GM23338 (cell line): ENCODE results near the gene EID1. TPM values are rescaled to one million over a fixed set of nuclear protein-coding genes. Genes with fewer than 3 reads are reported as not detected.

Source experiments
- ATAC-seq: fragments of 200-7000 bp; cut with Tn5 transposase; 3 replicates; pipeline ENCODE4 v1.9.1; 2020
- DNase-seq: peaks from one replicate; pipeline ENCODE4 v3.0.0-alpha.2; 2015; ENCODE audit warnings: low spot score
- H2AFZ ChIP-seq: fragments of 200-600 bp; sonication (generic); 2 replicates; pipeline ENCODE4 v1.8.0; 2016; ENCODE audit warnings: antibody characterized with exemption, mild to moderate bottlenecking, moderate library complexity
- H3F3A ChIP-seq: fragments of 200-600 bp; sonication (generic); replicated peaks from 2 replicates; pipeline ENCODE4 v1.8.0; 2017; ENCODE audit warnings: antibody characterized with exemption, mixed run types, low read depth
- H3K27ac ChIP-seq: fragments of 200-600 bp; sonication (generic); 2 replicates; pipeline ENCODE4 v1.6.1; 2016; ENCODE audit warnings: low read depth
- H3K27me3 ChIP-seq: fragments of 200-600 bp; sonication (generic); 2 replicates; pipeline ENCODE4 v1.8.0; 2016; ENCODE audit warnings: mild to moderate bottlenecking, mixed run types, moderate library complexity; ENCODE audit not compliant: insufficient read depth
- H3K36me3 ChIP-seq: fragments of 200-600 bp; sonication (generic); 2 replicates; pipeline ENCODE4 v1.8.0; 2016; ENCODE audit warnings: mild to moderate bottlenecking; ENCODE audit not compliant: insufficient read depth
- H3K4me1 ChIP-seq: fragments of 200-600 bp; sonication (generic); 2 replicates; pipeline ENCODE4 v1.8.0; 2016; ENCODE audit warnings: mild to moderate bottlenecking, moderate library complexity; ENCODE audit not compliant: insufficient read depth
- H3K4me2 ChIP-seq: fragments of 200-600 bp; sonication (generic); 2 replicates; pipeline ENCODE4 v1.7.1; 2017; ENCODE audit warnings: mixed run types
- H3K4me3 ChIP-seq: fragments of 200-600 bp; sonication (generic); 2 replicates; pipeline ENCODE4 v1.6.1; 2016; ENCODE audit warnings: mixed run types
- H3K79me2 ChIP-seq: fragments of 200-600 bp; sonication (generic); replicated peaks from 2 replicates; pipeline ENCODE4 v1.8.0; 2017; ENCODE audit warnings: mild to moderate bottlenecking; ENCODE audit not compliant: insufficient read depth
- H3K9me2 ChIP-seq: fragments of 200-600 bp; sonication (generic); 2 replicates; pipeline ENCODE4 v1.8.0; 2017; ENCODE audit not compliant: insufficient read depth
- H4K20me1 ChIP-seq: fragments of 200-600 bp; sonication (generic); replicated peaks from 2 replicates; pipeline ENCODE4 v1.8.0; 2017; ENCODE audit warnings: mild to moderate bottlenecking; ENCODE audit not compliant: insufficient read depth
- H3K27ac Mint-ChIP-seq: 2 replicates; pipeline ENCODE4 v1.8.0; 2020; ENCODE audit warnings: inconsistent platforms, mild to moderate bottlenecking, moderate library complexity, mixed read lengths
- H3K27me3 Mint-ChIP-seq: 3 replicates; pipeline ENCODE4 v1.8.0; 2022; ENCODE audit warnings: low read depth, mild to moderate bottlenecking, moderate library complexity, mixed read lengths, inconsistent platforms; ENCODE audit not compliant: insufficient read depth, poor library complexity
- H3K36me3 Mint-ChIP-seq: 3 replicates; pipeline ENCODE4 v1.8.0; 2021; ENCODE audit warnings: low read depth, mild to moderate bottlenecking, inconsistent platforms, moderate library complexity, mixed read lengths
- H3K4me1 Mint-ChIP-seq: 3 replicates; pipeline ENCODE4 v1.8.0; 2020; ENCODE audit warnings: mild to moderate bottlenecking, inconsistent platforms, mixed read lengths
- H3K4me3 Mint-ChIP-seq: 3 replicates; pipeline ENCODE4 v1.8.0; 2021; ENCODE audit warnings: moderate library complexity, mild to moderate bottlenecking, inconsistent platforms, mixed read lengths
- H3K9me3 Mint-ChIP-seq: 3 replicates; pipeline ENCODE4 v1.8.0; 2020; ENCODE audit warnings: moderate library complexity, mild to moderate bottlenecking, inconsistent platforms, mixed read lengths
- CREB1 ChIP-seq: fragments of 250-450 bp; sonication (Bioruptor Pico); IDR thresholded peaks from 2 replicates; pipeline ENCODE4 v1.5.0; 2020; ENCODE audit warnings: low read depth, mild to moderate bottlenecking, moderate library complexity
- EZH2phosphoT487 ChIP-seq: fragments of 200-600 bp; sonication (generic); IDR thresholded peaks from one replicate; pipeline ENCODE4 v1.8.1; 2018; ENCODE audit warnings: antibody characterized with exemption; ENCODE audit not compliant: unreplicated experiment
- NANOG ChIP-seq: IDR thresholded peaks from 2 replicates; pipeline ENCODE4 v1.6.1; 2016; ENCODE audit warnings: antibody characterized with exemption, borderline replicate concordance
- ZNF114 ChIP-seq: fragments of 250-450 bp; sonication (Bioruptor Pico); IDR thresholded peaks from 2 replicates; pipeline ENCODE4 v1.5.0; 2020; ENCODE audit warnings: mild to moderate bottlenecking, moderate library complexity
- polyA plus RNA-seq: library from polyadenylated mRNA; unstranded; fragments of >200 nt; fragmentation: Nextera tagmentation; extraction: Ambion mirVana; gene quantifications from 2 replicates; pipeline ENCODE4 v1.2.1, GENCODE V29; 2016
- total RNA-seq: library from RNA; depleted of rRNA; stranded (reverse); fragments of >200 nt; shearing (Covaris generic); gene quantifications from 2 replicates; pipeline ENCODE4 v1.2.3, GENCODE V29; 2014
- TF ChIP-seq, protein P1 (sequence below): IDR thresholded peaks from one replicate; pipeline ENCODE4 v1.6.1; 2018; ENCODE audit warnings: antibody characterized with exemption; ENCODE audit not compliant: unreplicated experiment
- TF ChIP-seq, protein P2 (sequence below), 2 experiments: fragments of 200-600 bp in 1 of 2; sonication (generic) in 1 of 2; conservative IDR thresholded peaks; 2 replicates each; pipeline versions ENCODE4 v1.5.1 to v1.6.1; 2016 to 2017; ENCODE audit warnings: antibody characterized with exemption in 2 of 2, low read depth in 2 of 2, mild to moderate bottlenecking in 2 of 2, moderate library complexity in 1 of 2
- TF ChIP-seq, protein P3 (sequence below): IDR thresholded peaks from 2 replicates; pipeline ENCODE4 v1.6.1; 2016; ENCODE audit warnings: antibody characterized with exemption

The EID1 gene
- total and polyA plus RNA-seq, 2 experiments from 2014 or later, result 113 to 324 TPM

DNA sequence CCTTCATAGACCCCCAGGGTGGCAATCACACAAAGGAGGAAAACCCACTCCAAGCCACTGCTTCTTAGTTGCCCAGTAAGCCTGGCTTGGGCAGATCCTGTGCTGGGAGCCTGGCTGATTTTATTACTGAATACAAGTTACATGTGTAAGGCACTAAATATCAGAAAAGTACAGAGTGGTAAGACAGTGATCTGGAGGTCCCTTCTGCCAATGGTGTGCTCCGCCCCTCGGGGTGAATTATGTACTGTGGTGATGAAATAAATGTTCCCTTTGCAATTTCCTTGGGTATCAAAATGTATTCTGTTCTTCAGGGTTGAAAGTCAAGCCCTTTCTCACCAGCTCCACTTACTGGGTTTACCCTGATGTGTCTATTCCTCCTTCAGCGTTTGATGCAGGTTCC, 38.8 kb downstream of the EID1 start (continued):
- TF ChIP-seq, protein P1, sequence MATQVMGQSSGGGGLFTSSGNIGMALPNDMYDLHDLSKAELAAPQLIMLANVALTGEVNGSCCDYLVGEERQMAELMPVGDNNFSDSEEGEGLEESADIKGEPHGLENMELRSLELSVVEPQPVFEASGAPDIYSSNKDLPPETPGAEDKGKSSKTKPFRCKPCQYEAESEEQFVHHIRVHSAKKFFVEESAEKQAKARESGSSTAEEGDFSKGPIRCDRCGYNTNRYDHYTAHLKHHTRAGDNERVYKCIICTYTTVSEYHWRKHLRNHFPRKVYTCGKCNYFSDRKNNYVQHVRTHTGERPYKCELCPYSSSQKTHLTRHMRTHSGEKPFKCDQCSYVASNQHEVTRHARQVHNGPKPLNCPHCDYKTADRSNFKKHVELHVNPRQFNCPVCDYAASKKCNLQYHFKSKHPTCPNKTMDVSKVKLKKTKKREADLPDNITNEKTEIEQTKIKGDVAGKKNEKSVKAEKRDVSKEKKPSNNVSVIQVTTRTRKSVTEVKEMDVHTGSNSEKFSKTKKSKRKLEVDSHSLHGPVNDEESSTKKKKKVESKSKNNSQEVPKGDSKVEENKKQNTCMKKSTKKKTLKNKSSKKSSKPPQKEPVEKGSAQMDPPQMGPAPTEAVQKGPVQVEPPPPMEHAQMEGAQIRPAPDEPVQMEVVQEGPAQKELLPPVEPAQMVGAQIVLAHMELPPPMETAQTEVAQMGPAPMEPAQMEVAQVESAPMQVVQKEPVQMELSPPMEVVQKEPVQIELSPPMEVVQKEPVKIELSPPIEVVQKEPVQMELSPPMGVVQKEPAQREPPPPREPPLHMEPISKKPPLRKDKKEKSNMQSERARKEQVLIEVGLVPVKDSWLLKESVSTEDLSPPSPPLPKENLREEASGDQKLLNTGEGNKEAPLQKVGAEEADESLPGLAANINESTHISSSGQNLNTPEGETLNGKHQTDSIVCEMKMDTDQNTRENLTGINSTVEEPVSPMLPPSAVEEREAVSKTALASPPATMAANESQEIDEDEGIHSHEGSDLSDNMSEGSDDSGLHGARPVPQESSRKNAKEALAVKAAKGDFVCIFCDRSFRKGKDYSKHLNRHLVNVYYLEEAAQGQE, result no peak
- TF ChIP-seq, protein P2, sequence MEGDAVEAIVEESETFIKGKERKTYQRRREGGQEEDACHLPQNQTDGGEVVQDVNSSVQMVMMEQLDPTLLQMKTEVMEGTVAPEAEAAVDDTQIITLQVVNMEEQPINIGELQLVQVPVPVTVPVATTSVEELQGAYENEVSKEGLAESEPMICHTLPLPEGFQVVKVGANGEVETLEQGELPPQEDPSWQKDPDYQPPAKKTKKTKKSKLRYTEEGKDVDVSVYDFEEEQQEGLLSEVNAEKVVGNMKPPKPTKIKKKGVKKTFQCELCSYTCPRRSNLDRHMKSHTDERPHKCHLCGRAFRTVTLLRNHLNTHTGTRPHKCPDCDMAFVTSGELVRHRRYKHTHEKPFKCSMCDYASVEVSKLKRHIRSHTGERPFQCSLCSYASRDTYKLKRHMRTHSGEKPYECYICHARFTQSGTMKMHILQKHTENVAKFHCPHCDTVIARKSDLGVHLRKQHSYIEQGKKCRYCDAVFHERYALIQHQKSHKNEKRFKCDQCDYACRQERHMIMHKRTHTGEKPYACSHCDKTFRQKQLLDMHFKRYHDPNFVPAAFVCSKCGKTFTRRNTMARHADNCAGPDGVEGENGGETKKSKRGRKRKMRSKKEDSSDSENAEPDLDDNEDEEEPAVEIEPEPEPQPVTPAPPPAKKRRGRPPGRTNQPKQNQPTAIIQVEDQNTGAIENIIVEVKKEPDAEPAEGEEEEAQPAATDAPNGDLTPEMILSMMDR (conservative IDR thresholded peaks at IDR 0.05; ENCODE audit: low read depth in 2 of 2), result no peak
- TF ChIP-seq ZNF114 (CRISPR knock-in tag), result no peak
- no peak for TF ChIP-seq NANOG
- no peak for TF ChIP-seq CREB1
- TF ChIP-seq, protein P3, sequence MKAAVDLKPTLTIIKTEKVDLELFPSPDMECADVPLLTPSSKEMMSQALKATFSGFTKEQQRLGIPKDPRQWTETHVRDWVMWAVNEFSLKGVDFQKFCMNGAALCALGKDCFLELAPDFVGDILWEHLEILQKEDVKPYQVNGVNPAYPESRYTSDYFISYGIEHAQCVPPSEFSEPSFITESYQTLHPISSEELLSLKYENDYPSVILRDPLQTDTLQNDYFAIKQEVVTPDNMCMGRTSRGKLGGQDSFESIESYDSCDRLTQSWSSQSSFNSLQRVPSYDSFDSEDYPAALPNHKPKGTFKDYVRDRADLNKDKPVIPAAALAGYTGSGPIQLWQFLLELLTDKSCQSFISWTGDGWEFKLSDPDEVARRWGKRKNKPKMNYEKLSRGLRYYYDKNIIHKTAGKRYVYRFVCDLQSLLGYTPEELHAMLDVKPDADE, result no peak
- TF ChIP-seq EZH2phosphoT487, result no peak

DNA sequence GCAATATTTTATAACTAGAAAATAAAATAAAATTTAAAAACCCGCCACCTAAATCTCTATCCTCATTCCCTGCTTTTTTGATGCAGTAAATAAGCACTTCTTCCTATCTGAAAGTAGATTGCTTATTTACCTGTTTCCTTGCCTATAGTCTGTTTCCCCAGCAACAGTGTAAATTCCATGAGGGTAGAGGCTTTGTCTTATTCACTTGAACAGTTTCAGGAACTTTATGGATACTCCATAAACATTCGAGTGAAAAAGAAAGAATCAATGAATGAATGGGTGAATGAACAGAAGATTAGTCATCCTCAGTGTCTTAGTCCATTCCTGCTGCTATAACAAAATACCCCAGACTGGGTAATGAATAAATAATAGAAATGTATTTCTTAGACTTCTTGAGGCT, 44.1 kb downstream of the EID1 start:
- no peaks in the 10 kb centered on the region for H3K79me2 ChIP-seq
- H3K27me3 Mint-ChIP-seq, result peaks cover 2% of the 10 kb centered on the region
- H3K4me3 ChIP-seq, result no peak overlapping the region
- H4K20me1 ChIP-seq, result no peaks in the 10 kb centered on the region
- DNase-seq (no peak), ATAC-seq (no peak)
- no peak overlapping the region for H3K4me2 ChIP-seq
- H3K27me3 ChIP-seq, result no peaks in the 10 kb centered on the region
- H3K9me2 ChIP-seq, result 0 out of 2 replicates have a peak, but pooled peaks cover 3% of the 10 kb centered on the region
- no peaks in the 10 kb centered on the region for H3K36me3 ChIP-seq
- H2AFZ ChIP-seq, result no peak overlapping the region
- no peaks in the 10 kb centered on the region for H3F3A ChIP-seq
- H3K4me1 Mint-ChIP-seq, result no peaks in the 10 kb centered on the region
- no peaks in the 10 kb centered on the region for H3K4me1 ChIP-seq
- no peaks in the 10 kb centered on the region for H3K36me3 Mint-ChIP-seq
- TF ChIP-seq NANOG, result no peak
- TF ChIP-seq, protein P2 (conservative IDR thresholded peaks at IDR 0.05; ENCODE audit: low read depth in 2 of 2), result no peak
- H3K9me3 Mint-ChIP-seq, result no peaks in the 10 kb centered on the region
- no peak overlapping the region for H3K27ac Mint-ChIP-seq
- H3K27ac ChIP-seq, result no peak overlapping the region
- H3K4me3 Mint-ChIP-seq, result no peak overlapping the region
